ENCODE results near the gene CIC.
"Not testable (repeated sequence)": the region's sequence is repeated elsewhere in the genome, so short reads cannot be mapped to it uniquely, and the experiment has no call there.

Gene CIC

DNA sequence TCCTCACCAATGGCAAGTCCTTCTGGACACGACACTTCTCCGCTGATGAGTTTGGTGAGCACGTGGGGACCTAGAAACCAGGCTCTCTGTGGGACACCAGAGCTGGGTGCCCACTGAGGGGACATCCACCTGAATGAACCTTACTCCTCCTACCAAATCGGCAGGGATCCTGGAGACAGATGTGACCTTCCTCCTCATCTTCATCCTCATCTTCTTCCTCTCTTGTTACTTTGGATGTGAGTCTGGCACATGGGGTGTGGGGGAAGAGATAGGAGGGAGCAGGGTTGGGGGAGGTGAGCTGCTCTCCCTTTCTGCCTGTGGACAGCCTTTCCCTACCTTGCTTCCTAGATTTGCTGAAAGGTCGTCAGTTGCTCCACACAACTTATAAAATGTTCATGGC is 46.0 kb downstream of the CIC start:
- no peak for DNase-seq

DNA sequence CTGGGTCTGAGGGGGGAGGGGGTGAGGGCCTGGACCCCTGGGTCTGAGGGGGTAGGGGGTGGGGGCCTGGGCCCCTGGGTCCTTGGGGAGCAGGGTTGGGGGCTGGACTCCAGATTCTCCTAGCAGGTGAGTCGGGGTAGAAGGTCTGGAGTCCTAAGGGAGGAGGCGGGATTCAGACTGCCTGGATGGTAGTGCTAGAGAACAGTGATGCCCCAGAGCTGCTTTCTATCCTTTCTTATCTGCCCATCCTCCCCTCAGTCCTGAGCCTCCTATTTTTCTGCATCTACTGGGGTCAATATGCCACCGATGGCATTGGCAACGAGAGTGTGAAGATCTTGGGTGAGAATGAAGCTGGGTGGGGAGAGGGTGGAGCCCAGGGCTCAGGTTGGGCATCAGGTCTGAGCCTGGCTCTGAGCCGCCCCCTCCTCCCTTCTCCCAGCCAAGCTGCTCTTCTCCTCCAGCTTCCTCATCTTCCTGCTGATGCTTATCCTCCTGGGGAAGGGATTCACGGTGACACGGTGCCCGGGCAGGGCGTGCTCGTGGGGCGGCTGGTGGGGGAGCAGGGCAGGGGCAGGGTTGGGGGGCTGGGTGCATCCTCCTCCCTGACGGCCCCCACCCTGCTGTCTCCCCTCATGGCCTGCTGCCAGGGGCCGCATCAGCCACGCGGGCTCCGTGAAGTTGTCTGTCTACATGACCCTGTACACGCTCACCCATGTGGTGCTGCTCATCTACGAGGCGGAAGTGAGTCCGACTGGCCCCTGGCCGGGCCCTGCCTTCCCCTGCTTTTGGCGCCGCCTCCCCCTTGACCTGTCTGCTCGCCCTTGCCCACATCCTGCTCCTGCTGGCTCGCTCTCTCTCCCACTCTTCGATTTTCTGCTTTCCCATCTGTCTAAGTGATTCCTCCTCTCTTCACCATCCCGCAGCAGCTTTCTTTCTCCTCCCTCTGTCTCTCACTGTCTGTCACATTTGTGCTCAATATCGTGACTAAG is 47.5 kb downstream of the CIC start:
- peak; percentile 26 to 54 (median 29) for DNase-seq

DNA sequence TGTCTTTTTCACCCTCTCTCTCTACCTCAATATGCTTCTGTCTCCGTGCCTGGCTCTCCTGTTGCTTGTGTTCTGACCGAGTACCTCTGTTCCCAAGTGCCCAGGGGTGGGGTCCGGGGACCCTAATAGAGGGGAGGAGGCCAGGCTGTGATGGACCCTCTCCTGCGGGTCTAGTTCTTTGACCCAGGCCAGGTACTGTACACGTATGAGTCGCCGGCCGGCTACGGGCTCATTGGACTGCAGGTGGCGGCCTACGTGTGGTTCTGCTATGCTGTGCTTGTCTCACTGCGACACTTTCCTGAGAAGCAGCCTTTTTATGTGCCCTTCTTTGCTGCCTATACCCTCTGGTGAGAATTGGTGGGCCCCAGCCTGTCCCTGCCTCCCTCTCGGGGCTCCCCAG is 48.5 kb downstream of the CIC start:
- no peak for DNase-seq

GRCh38 chr19:42322305-42322704 is 53.3 kb downstream of the CIC start:
- DNase-seq, result no peak

- DNase-seq, result no peak
These were observed 54.4 kb downstream of the CIC start for GRCh38 chr19:42323473-42323851.

DNA sequence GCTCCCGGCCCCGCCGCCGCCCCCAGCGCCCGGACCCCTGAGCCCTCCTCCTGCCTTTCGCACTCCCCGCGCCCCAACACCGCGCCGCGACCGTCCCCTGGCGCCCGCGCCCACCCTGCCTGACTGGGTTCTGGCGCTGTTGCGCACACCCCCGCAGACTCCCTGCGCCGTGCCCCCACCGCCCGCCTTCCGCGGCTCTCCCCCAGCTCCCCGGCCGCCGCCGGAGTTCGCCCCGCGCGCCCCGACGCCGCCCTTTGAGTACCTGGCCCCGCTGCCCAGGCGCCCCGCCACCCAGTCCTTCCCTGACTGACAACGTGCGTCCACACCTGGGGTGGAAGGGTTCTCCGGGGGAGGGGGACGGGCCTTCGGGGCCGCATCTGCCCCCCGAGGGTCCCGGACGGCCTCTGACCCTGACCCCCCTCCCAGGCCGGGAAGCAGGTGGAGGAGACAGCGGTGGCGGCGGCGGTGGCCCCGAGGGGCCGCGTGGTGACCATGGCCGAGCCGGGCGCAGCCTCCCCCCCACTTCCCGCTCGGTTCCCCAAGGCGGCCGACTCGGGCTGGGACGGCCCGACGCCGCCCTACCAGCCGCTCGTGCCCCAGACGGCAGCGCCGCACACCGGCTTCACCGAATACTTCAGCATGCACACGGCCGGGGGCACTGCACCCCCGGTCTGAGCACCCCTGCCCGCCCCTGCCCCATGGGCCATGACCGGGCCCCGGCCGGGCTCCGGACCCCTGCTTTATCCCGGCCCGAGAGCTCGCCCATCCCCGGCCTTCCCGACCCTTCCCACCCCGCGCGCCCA is 55.0 kb downstream of the CIC start:
- DNase-seq, result peak in 2 of 3 donors; percentile 25 to 54

- no peak for DNase-seq
These were observed 55.7 kb downstream of the CIC start for GRCh38 chr19:42324655-42325307.

DNA sequence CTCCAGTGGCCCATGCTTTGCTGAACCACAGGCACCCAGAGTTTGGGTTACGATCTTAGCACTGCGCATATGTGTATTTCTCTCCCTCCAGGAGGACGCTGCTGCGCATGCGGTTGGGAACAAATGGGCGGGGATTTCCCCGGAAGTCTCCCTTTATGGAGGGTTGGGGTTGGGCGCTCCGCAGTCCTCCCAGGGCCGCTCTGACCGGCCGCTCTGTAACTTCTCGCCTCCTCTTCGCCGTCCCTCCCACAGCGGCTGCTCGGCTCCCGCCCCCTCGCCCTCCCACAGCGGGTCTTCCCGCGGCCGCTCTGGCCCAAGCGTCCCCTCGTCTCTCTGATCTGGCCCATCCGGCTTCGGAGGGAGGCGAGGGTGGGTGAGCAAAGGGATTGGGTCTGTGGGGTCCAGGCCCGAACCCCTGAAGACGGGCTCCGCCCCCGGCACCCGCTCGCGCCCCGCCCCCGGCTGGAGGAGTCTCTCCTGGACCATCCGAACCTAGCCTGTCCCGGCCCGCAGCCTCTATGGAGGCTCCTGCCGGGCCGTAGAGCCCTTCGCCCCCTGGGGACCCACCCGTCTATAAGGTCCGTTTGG is 56.4 kb downstream of the CIC start, which contains the start of gene MEGF8:
Gene MEGF8, plus strand, starts transcription at position 328 of the 588 bp plus-strand sequence. CDS start 609 bp downstream, outside the sequence.
- peak; percentile 98 to 99 (median 99) for DNase-seq

GRCh38 chr19:42325896-42326771 is 57.1 kb downstream of the CIC start:
- DNase-seq, result peak; percentile 30 to 55 (median 38)

GRCh38 chr19:42326969-42327368 is 57.9 kb downstream of the CIC start:
- no peak for DNase-seq

DNA sequence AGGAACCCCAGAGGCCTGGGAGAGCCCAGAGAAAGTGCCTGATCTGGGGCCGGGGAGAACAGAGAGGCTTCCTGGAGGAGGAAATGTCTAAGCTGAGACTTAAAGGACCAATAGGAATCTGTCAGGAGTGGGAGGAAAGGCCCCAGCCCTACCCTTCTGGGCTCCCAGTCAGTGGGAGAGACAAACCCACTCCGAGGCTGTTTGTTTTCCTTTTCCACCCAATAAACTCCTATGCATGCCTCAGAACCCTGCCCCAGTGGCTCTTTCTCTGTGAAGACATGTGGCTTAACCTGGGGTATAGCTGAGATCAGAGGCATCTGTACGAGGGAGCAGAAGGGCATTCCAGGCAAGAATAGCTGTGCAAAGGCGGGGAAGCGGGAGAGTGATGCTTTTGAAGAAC is 58.3 kb downstream of the CIC start:
- no peak for DNase-seq

DNA sequence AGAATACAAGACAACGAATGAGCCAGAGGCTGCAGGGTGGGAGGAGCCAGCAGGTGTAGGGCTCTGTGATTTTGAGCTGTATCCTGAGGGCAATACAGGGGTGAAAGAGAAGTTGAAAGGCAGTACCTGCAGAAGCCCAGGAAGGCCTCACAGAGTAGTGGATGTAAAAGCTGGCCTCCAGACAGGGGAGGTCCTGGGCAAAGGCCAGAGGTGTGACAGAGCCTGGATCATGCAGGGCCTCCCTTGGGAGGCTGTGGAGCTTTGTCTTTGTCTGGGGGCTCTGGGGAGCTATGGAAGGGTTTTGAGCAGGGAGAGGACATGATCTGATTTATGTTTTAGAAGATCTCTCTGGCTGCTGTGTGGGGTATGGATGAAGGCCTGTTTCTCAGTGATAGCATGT is 59.1 kb downstream of the CIC start:
- DNase-seq, result no peak

DNA sequence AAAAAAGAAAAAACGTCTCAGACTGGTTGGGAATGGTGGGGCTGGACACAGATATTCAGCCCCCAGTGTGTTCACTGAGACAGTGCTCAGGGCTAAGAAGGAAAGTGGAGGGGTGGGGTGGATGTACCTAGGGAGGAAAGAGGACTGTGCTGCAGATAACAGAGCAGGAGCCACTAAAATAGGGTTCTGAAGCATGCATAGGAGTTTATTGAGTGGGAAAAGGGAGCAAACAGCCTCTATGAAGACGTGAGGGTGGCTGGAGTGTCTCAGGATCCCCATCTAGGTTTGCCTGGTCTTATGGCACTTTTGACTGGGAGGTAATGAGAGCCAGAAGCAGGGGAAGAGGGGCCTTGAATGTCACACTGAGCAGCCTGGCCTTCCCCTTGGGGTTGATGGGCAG is 59.8 kb downstream of the CIC start:
- no peak for DNase-seq

- no peak for DNase-seq
These were observed 61.2 kb downstream of the CIC start for GRCh38 chr19:42330241-42330711.

GRCh38 chr19:42331333-42331732 is 62.3 kb downstream of the CIC start:
- DNase-seq, result not testable (repeated sequence)

DNA sequence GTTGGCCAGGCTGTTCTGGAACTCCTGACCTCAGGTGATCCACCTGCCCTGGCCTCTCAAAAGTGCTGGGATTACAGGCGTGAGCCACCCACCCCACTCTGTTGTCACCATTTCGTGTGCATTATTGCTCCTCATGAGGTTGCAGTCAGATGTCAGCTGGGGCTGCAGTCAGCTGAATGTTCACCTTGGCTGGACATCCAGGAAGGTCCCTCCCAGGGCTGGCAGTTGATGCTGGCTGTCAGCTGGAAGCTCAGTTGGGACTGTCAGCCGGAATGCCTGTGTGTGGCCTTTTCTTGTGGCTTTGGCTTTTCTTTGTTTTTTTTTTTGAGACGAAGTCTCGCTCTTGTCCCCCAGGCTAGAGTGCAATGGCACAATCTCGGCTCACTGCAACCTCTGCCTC is 63.0 kb downstream of the CIC start:
- DNase-seq, result no peak

DNA sequence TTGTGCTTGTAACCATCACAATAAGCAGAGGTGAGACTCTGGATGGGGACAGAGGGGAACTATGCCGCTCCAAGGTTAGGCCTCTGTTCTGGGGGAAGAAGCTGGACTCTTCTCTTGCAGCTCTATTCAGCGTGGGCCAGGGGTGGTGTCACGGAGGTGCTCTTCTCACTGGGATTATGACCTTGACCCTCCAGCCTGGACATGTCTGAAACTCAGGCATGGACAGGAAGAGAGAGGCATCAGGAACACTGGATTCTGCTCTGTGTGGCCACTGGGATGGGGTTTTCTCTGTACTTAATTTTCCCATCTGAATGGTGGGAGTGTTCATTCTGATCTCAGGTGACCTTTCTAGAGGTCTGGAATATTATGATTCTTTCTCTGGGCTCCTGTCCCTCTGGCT is 64.0 kb downstream of the CIC start:
- DNase-seq, result no peak

DNA sequence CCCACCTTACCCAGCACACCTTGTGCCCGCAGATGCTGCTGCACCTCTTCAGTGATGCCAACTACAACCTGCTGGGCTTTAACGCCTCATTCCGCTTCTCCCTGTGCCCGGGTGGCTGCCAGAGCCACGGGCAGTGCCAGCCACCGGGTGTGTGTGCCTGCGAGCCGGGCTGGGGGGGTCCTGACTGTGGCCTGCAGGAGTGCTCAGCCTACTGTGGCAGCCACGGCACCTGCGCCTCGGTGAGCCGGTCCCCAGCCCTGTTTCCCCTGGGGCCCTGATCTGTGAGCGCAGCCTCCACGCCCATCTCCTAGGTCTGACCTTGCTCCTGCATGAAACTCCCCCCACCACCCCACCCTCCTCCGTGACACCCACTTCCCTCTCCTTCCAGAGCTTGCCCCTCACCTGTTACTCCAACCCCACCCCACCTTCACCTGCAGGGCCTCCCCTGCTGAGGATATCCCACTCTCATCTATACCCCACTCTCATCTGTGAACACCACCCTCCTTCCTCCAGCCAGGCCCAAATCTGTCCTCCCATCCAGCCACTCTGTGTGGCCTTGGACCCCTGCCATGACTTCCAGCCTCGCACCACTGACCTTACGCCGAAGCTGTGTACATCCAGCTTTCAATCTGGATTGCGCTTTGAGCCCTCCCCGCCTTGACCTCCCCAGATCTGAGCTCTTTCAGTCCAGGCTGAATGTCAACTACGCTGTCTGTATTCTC is 65.1 kb downstream of the CIC start:
- DNase-seq, result no peak

DNA sequence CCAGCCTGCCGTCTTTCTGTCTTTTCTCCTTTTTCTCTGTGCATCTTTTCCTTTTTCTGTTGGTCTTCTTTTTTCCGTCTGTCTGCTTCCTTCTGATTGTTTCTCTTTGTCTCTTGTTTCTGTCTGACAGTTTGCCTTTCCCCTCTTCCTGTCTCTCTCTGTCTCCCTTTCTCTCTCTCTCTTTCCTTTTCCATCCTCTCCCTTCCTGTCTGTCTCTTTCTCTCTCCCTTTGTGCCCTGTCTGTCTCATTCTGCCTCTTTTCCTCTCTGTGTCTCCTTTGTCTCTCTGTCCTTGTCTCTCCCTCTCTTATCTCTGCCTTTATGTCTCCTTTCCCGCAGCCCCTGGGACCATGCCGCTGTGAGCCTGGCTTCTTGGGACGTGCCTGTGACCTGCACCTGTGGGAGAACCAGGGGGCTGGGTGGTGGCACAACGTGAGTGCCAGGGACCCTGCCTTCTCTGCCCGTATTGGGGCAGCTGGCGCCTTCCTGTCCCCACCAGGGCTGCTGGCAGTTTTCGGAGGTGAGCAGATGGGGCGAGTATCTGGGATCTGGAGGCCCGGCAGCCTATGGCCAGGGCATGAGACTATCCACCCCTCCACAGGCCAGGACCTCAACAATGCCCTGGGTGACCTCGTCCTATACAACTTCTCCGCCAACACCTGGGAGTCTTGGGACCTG is 65.8 kb downstream of the CIC start:
- DNase-seq, result no peak

GRCh38 chr19:42335374-42335936 is 66.4 kb downstream of the CIC start:
- DNase-seq, result no peak

Data from suppressor macrophage treated with lipopolysaccharide for 1 hour (primary cell).